WI38 (cell line): Measurements from ENCODE around the gene KNL1.

Source experiments
- H3K4me3 ChIP-seq: 2 replicates; pipeline ENCODE4 v1.5.1; 2011; ENCODE audit warnings: low read depth, mild to moderate bottlenecking, control low read depth, low read length
- TF ChIP-seq, protein P1 (sequence below): IDR thresholded peaks from 2 replicates; pipeline ENCODE4 v1.5.1; 2012; ENCODE audit warnings: low read depth, mild to moderate bottlenecking, control low read depth, low read length

The KNL1 gene

DNA sequence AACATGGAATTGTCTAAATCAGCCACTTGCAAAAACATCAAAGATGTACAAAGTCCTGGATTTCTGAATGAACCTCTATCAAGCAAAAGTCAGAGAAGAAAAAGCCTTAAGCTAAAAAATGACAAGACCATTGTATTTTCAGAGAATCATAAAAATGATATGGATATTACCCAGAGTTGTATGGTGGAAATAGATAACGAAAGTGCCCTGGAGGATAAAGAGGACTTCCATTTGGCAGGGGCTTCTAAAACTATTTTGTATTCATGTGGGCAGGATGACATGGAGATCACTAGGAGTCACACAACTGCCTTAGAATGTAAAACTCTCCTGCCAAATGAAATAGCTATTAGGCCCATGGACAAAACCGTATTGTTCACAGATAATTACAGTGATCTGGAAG is 29.3 kb downstream of the KNL1 start:
- TF ChIP-seq, protein P1, sequence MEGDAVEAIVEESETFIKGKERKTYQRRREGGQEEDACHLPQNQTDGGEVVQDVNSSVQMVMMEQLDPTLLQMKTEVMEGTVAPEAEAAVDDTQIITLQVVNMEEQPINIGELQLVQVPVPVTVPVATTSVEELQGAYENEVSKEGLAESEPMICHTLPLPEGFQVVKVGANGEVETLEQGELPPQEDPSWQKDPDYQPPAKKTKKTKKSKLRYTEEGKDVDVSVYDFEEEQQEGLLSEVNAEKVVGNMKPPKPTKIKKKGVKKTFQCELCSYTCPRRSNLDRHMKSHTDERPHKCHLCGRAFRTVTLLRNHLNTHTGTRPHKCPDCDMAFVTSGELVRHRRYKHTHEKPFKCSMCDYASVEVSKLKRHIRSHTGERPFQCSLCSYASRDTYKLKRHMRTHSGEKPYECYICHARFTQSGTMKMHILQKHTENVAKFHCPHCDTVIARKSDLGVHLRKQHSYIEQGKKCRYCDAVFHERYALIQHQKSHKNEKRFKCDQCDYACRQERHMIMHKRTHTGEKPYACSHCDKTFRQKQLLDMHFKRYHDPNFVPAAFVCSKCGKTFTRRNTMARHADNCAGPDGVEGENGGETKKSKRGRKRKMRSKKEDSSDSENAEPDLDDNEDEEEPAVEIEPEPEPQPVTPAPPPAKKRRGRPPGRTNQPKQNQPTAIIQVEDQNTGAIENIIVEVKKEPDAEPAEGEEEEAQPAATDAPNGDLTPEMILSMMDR, result no peak
- H3K4me3 ChIP-seq, result no peak overlapping the region

DNA sequence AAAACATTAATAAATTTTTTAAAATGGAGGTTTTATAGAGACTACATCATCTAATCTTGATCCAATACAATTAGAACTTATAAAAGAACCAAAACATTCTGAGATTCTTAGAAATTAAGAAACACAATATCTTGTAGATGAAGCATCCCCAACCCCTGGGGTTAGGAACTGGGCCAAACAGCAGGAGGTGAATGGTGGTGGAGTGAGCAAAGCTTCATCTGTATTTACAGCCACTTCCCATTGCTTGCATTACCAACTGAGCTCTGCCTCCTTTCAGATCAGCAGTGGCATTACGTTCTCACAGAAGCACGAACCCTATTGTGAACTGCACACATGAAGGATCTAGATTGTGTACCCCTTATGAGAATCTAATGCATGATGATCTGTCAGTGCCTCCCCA is 36.3 kb downstream of the KNL1 start:
- TF ChIP-seq, protein P1, result no peak
- H3K4me3 ChIP-seq, result no peak overlapping the region

DNA sequence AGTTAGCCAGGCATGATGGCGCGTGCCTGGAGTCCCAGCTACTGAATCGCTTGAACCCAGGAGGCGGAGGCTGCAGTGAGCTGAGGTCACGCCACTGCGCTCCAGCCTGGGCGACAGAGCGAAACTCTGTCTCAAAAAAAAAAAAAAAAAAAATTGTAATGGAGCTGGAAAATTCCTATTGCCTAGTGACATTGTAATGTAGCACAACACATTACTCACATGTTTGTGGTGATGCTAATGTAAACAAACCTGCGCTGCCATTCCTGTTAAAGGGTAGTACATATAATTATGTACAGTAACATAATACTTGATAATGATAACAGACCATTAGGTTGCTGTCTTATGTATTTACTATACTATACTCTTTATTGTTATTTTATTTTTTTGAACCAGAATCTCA is 39.1 kb downstream of the KNL1 start:
- TF ChIP-seq, protein P1, result no peak
- H3K4me3 ChIP-seq, result no peak overlapping the region

DNA sequence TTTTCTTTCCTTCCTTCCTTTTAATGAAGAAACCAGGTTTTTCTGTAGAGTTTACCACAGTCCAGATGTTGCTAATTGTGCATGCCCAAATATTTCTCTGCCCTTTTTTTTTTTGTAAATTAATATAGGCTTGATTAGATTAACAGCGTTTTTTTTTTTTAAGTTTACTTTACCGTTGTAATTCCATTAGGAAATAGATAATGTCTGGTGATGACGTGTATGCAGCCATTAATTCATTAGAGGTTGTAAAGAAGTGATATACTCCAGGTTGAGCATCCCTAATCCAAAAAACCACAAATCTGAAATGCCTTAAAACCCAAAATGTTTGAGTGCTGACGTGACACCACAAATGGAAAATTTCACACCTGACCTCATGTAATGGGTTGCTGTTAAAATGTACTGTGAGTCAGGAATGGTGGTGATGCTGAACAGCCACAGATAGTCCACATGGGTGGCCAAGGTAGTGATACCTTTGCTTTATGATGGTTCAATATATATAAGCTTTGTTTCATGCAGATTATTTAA is 43.2 kb downstream of the KNL1 start:
- TF ChIP-seq, protein P1, result no peak
- H3K4me3 ChIP-seq, result no peak overlapping the region

DNA sequence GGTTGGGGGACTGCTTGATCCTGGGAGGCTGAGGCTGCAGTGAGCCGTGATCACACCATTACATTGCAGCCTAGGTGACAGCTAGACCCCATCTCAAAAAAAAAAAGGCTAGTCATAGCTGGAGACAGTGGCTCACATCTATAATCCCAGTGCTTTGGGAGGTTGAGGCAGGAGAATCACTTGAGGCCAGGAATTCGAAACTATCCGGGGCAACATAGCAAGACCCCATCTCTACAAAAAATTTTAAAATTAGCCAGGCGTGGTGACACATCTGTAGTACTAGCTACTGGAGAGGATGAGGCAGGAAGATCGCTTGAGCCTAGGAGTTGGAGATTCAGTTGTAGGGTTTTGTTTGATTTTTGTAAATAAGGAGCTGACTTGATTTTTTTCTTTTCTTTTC is 45.6 kb downstream of the KNL1 start:
- TF ChIP-seq, protein P1, result no peak

DNA sequence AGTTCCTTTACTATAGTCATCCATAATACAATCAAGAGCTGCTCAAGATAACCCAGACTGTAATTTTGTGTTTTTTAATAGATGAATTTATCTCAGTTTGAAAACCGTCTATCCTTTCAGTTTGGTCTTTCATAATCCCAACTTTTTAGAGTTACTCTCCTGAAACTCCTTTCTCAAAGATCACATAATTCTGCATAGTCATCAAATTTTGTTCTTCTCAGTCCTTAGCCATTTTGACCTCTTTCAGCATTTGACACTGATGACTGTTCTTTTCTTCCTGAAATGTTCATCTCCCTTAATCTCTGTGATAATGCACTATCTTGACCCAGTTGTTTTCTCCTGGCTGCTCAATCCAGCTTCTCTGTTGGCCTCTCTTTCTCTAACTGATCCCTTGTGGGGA is 53.5 kb downstream of the KNL1 start:
- TF ChIP-seq, protein P1, result no peak
- H3K4me3 ChIP-seq, result no peak overlapping the region

More for the DNA sequence above, 45.6 kb downstream of the KNL1 start:
- no peak overlapping the region for H3K4me3 ChIP-seq

DNA sequence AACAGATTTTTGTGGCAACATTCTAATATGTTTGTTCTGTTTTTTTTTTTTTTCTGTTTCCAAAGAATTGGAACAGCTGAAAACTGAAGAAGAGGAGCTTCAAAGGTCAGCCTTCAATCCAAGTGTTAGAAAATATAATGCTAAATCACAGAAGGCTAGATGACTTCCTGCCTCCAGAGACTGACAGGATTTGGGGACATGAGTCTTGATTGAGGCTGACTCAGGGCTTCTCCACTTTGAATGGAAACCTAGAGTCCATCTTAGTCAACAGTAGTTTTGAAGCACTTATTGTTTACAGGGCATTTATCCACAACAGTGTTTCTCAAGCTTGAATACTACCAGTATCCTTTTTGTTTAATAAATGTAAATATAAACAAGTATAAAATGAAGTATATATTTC is 56.4 kb downstream of the KNL1 start:
- no peak overlapping the region for H3K4me3 ChIP-seq

More for the DNA sequence above, 56.4 kb downstream of the KNL1 start:
- TF ChIP-seq, protein P1, result no peak
